Measurements from ENCODE around the gene ARHGAP45. TPM values are rescaled to one million over a fixed set of nuclear protein-coding genes. Genes with fewer than 3 reads are reported as not detected.

ARHGAP45 gene
- total RNA-seq, 1 experiment from 2014 or later: 93.3 TPM

DNA sequence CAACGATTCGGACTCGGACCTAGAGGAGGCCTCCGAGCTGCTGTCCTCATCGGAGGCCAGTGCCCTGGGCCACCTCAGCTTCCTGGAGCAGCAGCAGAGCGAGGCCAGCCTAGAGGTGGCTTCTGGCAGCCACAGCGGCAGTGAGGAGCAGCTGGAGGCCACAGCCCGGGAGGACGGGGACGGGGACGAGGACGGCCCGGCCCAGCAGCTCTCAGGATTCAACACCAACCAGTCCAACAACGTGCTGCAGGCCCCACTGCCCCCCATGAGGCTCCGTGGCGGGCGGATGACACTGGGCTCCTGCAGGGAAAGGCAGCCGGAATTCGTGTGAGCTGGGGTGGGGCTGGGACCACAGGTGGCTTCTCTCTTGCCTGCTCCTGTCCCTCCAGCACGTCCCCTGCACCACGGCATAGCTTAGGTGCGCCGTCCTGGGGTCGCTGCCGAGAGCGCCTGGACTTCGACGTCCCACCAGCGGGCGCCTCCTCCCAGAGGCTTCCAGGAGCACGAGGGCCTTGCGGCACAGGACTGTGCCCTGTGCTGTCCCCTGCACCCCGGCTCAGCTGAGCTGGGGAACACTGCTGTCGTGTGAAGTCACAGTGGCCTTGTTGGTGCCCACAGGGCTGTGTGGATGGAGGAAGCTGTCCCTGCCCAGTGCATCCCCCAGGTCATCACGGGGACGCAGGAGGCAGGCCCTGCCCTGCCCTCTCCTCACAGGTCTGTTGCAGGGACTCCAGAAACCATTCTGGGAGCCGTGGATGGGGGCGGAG lies 18.9 kb downstream of the ARHGAP45 start:
- DNase-seq (ENCODE audit: low spot score): no peak

DNA sequence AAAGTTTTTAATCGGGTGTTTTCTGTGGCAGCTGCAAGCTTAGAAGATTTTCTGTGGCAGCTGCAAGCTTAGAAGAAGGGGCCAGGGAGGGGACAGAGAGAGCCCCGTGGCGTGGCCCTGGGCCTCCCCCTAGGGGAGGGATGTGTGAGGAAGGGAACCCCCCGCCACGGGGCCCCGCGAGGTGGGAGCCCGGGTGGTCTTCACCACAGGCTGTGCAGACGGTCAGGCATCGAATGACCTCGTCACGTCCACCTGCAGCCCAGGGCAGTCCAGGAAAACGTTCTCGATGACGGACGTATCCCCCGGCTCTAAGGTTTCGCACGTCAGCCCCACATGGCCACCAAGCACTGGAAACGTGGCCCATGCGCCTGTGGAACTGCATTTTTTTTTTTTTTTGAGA lies 19.6 kb downstream of the ARHGAP45 start:
- DNase-seq (ENCODE audit: low spot score): no peak

DNA sequence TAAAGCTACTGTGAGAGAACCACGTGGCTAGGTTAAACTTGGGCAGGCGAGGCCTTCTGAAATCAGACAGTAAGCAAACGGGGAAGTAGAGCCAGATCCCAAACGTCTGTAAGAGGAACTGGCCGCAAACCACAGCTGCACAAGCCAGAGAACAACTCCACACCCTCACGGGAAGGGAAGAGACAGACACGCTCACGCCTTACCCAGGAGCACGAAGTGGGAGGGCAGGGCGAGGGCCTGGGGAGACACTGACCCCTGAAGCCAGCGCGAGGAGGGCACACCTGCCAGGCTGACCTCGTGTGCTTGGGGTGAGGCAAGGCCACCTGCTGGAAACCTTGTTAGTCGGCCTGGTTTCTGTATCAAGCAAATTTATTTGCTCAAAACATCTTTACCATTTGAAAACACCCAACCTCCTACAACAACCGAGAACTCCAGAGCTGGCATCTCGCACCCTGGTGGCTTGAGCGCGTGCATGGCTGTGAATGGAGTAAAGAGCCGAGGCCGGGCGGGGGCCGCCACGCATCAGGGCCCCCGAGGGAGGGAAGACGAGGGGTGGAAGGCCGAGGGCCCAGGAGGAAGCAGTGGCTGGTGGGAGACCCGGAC lies 20.9 kb downstream of the ARHGAP45 start:
- DNase-seq (ENCODE audit: low spot score): no peak

DNA sequence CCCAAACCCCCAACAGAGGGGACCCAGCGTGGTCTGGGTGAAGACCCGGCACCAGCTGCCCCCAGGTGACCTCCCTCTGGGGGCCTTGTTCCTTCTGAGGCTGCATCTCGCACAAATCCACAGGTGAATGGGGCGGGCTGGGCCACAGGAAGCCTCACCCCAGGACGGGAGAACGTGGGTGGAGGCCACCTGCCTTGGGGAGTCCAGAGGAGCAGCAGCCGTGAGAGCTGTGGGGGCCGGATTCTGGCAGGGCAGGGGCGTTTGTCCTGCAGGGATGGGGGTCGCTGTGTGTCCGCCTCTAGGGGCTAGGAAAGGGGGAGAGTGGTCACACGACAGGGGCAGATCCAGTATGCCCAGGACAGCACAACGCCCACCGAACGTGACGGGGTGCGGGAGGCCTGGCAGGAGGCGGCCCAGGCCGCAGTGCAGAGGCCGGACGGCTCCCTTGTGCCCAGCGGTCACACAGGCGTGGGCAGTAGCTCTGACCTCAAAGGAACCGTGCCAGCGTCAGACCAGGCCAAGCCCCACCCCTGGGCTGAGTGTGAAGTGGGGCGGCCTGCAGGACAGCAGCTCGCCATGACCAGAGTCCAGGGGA lies 21.5 kb downstream of the ARHGAP45 start:
- no peak for DNase-seq (ENCODE audit: low spot score)

- DNase-seq (ENCODE audit: low spot score): no peak
Observed at GRCh38 chr19:1089126-1089771, 22.3 kb downstream of the ARHGAP45 start.

DNA sequence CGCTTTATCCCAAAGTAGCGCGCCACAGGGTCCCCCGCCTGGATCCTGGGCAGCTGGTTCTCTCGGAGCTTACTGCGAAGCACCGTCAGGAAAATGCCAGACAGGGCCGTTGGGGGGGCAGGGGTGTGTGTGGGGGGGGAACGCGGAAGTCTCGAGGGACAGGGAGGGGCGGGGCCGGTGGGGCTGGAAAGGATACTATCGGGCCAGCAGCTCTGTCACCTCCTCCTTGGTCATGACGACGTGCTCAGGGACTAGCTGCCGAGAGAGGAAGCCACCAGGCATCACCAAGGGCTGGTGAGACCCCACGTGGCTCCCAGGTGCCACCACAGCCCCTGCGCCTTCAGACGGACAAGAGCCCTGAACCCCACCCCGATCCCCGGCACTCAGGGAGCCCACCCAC lies 22.9 kb downstream of the ARHGAP45 start:
- DNase-seq (ENCODE audit: low spot score): no peak

DNA sequence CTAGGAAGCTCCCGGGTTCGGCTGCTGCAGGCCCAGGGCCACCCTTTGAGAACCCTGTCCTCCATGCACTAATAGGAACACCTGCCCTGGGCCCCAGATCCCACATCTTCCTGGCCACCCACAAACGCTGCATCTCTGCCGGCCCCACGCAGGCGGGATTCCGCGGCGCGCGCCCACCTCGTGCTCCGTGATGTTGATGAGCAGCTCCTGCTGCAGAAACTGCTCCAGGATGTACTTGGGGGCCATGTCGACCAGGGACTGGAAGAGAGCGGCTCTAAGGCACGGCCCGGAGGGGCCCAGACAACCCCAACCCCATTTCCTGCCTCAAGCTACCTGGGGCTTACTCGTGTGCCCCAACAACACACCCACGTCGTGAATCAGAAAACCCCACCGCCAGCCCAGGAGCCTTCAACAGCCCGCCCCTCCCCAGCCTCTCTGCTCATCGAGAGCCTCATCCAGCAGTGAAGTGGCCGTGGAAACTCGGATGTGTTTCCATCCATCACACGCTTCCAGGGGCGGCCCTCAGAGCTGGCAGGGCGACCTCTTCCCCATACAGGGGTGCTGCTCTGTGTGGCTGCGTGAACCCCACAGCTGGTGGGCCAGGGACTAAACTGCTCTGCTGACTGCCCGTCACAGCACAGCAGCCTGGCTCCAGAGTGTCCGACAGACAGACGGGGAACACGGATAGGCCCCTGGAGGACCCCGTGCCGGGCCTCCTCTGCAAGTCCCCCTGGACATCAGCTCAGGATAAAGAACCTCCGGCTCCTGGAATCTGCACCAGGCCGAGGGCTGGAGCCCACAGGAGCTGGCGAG lies 24.0 kb downstream of the ARHGAP45 start:
- no peak for DNase-seq (ENCODE audit: low spot score)

DNA sequence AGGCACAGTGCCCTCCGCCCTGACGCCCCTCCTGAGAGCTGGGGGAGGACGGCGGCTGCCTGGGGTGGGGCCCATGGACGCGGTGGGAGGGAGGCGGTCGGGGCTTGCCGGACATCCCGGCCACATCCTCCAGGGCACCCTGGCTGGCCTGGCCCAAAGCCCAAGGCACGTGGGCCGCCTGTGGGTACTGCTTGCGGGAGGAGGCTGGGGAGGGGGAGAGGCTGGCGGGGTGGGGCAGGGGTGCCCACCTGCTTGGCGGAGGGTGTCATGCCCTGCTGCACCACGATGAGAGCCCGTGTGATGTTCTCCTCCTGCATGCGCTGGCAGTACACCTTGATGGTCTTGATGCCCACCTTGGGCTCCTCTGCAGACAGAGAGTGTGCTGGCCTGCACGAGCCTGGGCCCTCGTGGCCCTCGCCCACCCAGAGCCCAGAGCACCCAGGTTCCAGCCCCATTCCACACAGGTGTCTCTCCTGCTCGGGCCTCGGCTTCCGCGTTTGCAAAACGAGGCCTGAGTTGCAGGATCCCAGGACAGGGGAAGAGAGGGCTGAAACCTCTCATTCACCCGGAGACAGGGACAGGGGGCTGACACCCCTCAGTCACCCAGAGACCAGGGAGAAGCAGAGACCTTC lies 24.7 kb downstream of the ARHGAP45 start:
- DNase-seq (ENCODE audit: low spot score): no peak

GRCh38 chr19:1093330-1093729 lies 26.4 kb downstream of the ARHGAP45 start:
- DNase-seq (ENCODE audit: low spot score): no peak

- DNase-seq (ENCODE audit: low spot score): no peak
Observed at GRCh38 chr19:1093811-1094553, 27.0 kb downstream of the ARHGAP45 start.

DNA sequence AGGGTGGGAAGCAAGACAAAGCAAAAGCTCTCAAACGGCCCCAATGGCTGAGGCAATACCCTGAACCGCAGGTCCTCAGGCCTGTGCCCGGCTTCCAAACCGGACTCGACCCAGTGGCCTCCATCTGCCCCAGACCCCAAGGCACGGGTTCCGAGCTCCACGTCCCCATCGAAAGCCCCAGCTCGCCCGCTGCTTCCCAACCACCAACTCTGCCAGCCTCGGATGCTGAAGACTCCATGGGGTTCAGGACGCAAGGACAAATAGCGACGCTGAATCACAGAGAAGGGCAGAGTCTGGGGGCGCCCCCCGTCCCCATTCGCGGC lies 27.6 kb downstream of the ARHGAP45 start:
- no peak for DNase-seq (ENCODE audit: low spot score)

GRCh38 chr19:1094978-1095701 lies 28.2 kb downstream of the ARHGAP45 start, which contains the start of gene POLR2E:
POLR2E (minus strand) TSS chr19:1095375; CDS start chr19:1095315, 60 bp downstream.
- DNase-seq (ENCODE audit: low spot score): peak; percentile 90

DNA sequence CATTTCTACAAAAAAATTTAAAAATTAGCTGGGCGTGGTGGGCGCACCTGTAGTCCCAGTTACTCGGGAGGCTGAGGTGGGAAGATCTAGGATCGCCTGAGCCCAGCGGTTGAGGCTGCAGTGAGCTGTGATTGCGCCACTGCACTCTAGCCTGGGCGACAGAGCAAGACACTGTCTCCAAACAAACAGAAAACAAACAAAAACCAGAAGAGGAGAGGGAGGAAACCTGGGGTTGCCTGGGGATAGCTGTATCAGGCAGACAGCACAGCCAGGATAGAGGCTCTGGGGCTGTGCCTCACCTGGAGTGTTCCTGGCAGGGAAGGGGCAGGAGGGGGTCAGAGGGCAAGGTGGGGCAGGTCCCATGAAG lies 30.8 kb downstream of the ARHGAP45 start:
- no peak for DNase-seq (ENCODE audit: low spot score)

DNA sequence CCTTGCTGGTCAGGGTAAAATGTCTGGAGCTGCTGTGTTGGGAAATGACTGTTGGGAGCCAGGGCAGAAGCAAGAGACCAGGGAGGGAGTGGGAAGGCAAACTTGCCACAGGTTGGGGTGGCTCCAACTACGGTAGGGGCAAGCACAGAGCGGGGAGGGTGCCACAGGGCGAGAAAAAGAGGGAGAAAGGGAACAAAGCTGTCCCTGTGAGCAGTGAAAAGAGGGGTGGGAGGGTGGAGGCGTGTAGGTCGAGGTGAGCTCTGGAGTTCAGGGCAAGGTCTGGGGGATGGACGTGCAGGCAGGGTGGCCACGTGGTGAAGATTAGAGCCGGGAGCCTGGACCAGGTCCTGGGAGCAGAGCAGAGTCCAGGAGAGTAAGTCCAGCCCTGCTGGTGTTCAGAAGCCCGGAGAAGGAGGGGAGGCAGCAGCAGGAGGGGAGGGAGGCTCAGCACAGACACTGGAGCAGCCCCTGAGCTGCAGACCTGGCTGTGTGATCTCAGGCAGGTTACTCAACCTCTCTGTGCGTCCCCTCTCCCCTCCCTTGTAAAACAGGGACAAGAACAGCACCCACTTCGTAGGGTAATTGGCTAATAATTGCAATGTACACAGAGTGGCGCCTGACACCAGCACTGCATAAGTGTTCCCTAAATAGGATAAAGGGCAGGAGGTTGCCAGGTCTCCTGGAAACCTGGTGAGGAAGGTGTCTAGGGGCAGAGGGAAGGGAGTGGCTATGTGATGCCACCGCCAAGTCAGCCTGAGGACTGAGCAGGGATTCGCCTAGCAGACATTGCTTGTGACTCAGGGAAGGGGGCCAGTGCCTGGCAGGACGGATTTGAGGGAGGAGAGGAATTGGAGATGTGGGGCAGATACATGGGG lies 31.4 kb downstream of the ARHGAP45 start:
- DNase-seq (ENCODE audit: low spot score): peak; percentile 81

- no peak for DNase-seq (ENCODE audit: low spot score)
Observed at GRCh38 chr19:1101337-1101698, 34.4 kb downstream of the ARHGAP45 start.

DNA sequence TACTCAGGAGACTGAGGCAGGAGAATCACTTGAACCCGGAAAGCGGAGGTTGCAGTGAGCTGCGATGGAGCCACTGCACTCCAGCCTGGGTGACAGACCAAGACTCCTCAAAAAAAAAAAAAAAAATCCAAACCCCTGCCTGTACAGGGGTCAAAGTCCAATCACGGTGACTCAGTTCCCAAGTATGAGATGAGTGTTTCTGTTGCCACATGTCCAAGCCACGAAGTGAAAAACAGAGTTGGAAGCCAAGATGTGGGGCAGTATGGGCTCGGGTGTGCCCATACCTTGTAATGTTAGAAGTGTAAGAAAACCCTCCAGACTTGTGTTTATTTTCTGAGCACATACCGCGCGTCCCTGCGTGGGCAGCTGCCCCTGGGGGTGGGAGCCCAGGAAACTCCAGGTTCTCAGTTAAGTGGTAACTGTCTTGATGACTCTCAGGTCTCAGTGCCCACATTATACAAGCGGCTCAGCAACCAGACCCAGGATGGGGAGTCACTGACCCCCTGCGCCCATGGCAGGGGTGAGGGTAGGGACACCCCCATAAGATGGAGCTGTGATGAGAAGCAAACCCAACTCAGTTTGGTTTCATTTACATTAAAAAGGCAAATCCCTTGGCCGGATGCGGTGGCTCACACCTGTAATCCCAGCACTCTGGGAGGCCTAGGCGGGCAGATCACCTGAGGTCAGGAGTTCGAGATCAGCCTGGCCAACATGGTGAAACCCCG lies 35.6 kb downstream of the ARHGAP45 start:
- peak; percentile 79 for DNase-seq (ENCODE audit: low spot score)

GRCh38 chr19:1103132-1103707 lies 36.3 kb downstream of the ARHGAP45 start:
- no peak for DNase-seq (ENCODE audit: low spot score)

Data from HT-29 (cell line).